WTC11 (cell line): Measurements from ENCODE around the gene PHYHIPL.

Source experiments
- CBFB ChIP-seq: sonication (generic); formaldehyde crosslinking; IDR thresholded peaks from 2 replicates; pipeline ENCODE4 v1.8.1; 2022; ENCODE audit warnings: mild to moderate bottlenecking, low read depth, missing genetic modification reagents
- CTCF ChIP-seq: fragments of 200-600 bp; IDR thresholded peaks from 2 replicates; pipeline ENCODE4 v1.8.0; 2022; ENCODE audit warnings: antibody characterized with exemption
- EMX1 ChIP-seq: fragments of 250-450 bp; sonication (Bioruptor Pico); IDR thresholded peaks from 2 replicates; pipeline ENCODE4 v1.8.0; 2021; ENCODE audit warnings: mild to moderate bottlenecking
- FOXJ3 ChIP-seq: sonication (generic); formaldehyde crosslinking; IDR thresholded peaks from 2 replicates; pipeline ENCODE4 v1.9.0; 2021; ENCODE audit warnings: missing genetic modification reagents, mild to moderate bottlenecking, borderline replicate concordance
- NFYB ChIP-seq: sonication (generic); formaldehyde crosslinking; conservative IDR thresholded peaks from 2 replicates; pipeline ENCODE4 v1.8.0; 2022; ENCODE audit warnings: low read depth, missing genetic modification reagents
- TCF7 ChIP-seq: sonication (generic); formaldehyde crosslinking; IDR thresholded peaks from 2 replicates; pipeline ENCODE4 v1.8.0; 2022; ENCODE audit warnings: mild to moderate bottlenecking, low read depth, missing genetic modification reagents, moderate library complexity
- TEAD4 ChIP-seq: sonication (generic); formaldehyde crosslinking; IDR thresholded peaks from 2 replicates; pipeline ENCODE4 v1.8.0; 2022; ENCODE audit warnings: mild to moderate bottlenecking, missing genetic modification reagents
- USF2 ChIP-seq: sonication (generic); formaldehyde crosslinking; IDR thresholded peaks from 2 replicates; pipeline ENCODE4 v1.8.1; 2023; ENCODE audit warnings: mild to moderate bottlenecking, missing genetic modification reagents, moderate library complexity
- TF ChIP-seq, protein P1 (sequence below): sonication (generic); formaldehyde crosslinking; conservative IDR thresholded peaks from 2 replicates; pipeline ENCODE4 v1.8.1; 2022; ENCODE audit warnings: mild to moderate bottlenecking, missing genetic modification reagents

- TF ChIP-seq CTCF, result no peak
- TF ChIP-seq FOXJ3, result no peak
- TF ChIP-seq, protein P1, sequence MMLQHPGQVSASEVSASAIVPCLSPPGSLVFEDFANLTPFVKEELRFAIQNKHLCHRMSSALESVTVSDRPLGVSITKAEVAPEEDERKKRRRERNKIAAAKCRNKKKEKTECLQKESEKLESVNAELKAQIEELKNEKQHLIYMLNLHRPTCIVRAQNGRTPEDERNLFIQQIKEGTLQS (CRISPR knock-in tag), result no peak
- TF ChIP-seq NFYB, result no peak
- no peak for TF ChIP-seq USF2 (CRISPR knock-in tag)
- TF ChIP-seq EMX1 (CRISPR knock-in tag), result no peak
- TF ChIP-seq TCF7 (CRISPR knock-in tag), result no peak
- no peak for TF ChIP-seq TEAD4 (CRISPR knock-in tag)
- no peak for TF ChIP-seq CBFB (CRISPR knock-in tag)
These were observed 32.9 kb upstream of the PHYHIPL start for GRCh38 chr10:59143544-59143943.
